TTC549 (cell line): Measurements from ENCODE around the gene PRR7.

Experiments used
- FAIRE-seq: peaks from 2 replicates; lab custom pipeline; 2012; peaks lifted over from hg19 to GRCh38; lab: Jason Lieb, UNC

The PRR7 gene

DNA sequence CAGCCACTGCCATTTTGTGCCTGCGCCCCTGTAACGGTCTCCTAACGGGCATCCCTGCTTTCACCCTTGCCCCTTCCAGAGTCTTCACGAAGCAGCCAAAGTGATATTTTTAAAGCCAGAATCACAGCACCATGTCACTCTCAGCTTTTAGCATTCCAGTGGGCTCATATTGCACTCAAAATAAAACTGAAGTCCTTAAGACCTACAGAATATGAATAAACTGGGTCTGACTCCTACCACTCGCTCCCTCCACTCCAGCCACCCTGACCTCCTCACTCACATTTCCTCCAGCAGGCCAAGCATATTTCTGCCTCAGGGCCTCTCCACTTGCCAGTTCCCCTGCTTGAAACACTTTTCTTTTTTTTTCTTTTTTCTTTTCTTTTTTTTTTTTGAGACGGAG, 53.2 kb downstream of the PRR7 start:
- FAIRE-seq = no peak

- no peak for FAIRE-seq
These were observed 54.3 kb downstream of the PRR7 start for GRCh38 chr5:177500685-177501522.

DNA sequence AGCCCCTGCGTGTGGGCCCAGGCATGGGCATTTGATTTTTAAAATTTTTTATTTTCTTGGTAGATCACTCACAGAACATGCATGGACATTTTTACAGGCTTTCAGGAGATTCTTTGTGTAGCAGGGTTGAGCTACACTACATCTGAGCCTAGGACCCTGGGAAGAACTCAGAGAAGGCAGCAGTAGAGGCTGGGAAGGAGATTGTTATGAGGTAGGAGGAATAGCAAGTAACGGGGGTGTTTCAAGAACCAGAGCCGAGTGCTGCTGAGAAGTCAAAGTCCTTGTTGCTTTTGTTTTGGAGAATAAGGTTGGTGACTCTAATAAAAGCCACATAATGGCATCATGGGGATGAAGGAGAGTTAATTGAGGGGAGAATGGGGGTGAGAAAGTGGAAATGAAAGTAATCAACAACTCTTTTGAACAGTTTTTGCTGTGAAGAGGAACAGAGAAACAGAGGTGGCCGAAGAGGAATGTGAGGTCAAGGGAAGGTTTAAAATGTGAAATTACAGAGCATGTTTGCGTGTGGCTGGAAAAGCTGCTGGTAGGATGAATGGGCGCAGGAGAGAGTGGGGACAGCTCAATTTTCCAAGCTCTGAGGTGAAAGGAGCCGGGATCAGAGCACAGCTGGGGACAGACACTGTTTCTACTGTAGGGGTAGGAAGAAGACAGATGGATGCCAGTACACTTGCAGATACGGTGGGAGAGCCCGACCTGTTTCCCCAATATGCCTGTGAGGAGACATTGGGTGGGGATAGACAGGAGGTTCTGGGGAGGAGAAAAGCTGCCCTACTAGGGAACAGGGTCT, 55.5 kb downstream of the PRR7 start:
- FAIRE-seq = no peak

DNA sequence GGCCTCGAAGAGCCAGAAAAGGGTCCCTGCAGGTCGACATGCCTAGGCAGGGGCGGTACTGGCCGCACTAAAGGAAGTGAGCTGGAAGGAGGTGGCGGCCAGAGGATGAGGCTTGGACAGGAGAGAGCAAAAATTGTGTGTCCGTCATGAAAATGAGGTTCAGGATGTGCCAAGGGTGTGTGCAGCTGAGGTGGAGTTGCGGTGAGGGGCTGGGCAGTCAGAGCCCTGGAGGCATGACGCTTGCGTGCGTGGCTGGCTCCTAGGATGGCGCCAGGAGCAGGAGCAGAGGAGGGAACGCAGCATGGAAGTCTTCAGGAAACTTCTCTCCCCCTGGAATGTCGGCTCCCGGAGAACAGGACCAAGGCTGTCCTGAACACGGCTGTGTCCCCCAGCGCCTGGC, 56.3 kb downstream of the PRR7 start:
- FAIRE-seq = no peak

GRCh38 chr5:177503351-177504085, 56.9 kb downstream of the PRR7 start:
- no peak for FAIRE-seq

GRCh38 chr5:177504086-177505056, 57.8 kb downstream of the PRR7 start:
- FAIRE-seq = no peak

- FAIRE-seq = no peak
These were observed 58.5 kb downstream of the PRR7 start for GRCh38 chr5:177505075-177505474.
